WI38 (cell line): ENCODE results near the gene WAC.

Source experiments
- H3K4me3 ChIP-seq: 2 replicates; pipeline ENCODE4 v1.5.1; 2011; ENCODE audit warnings: low read depth, mild to moderate bottlenecking, control low read depth, low read length
- CTCF ChIP-seq: IDR thresholded peaks from 2 replicates; pipeline ENCODE4 v1.5.1; 2012; ENCODE audit warnings: low read depth, mild to moderate bottlenecking, control low read depth, low read length

WAC gene

GRCh38 chr10:28535846-28536245, 2.9 kb downstream of the WAC start:
- no peak for TF ChIP-seq CTCF
- no peak overlapping the region for H3K4me3 ChIP-seq

- no peak overlapping the region for H3K4me3 ChIP-seq
- TF ChIP-seq CTCF = no peak
Observed at GRCh38 chr10:28538595-28538994, 5.7 kb downstream of the WAC start.

GRCh38 chr10:28540145-28540544, 7.2 kb downstream of the WAC start:
- TF ChIP-seq CTCF = no peak
- no peak overlapping the region for H3K4me3 ChIP-seq

- no peak for TF ChIP-seq CTCF
- no peak overlapping the region for H3K4me3 ChIP-seq
Observed at GRCh38 chr10:28541717-28542365, 8.9 kb downstream of the WAC start.

GRCh38 chr10:28542728-28543127, 9.8 kb downstream of the WAC start:
- TF ChIP-seq CTCF = no peak
- H3K4me3 ChIP-seq = no peak overlapping the region

- TF ChIP-seq CTCF = no peak
Observed at GRCh38 chr10:28544058-28544457, 11.1 kb downstream of the WAC start.

GRCh38 chr10:28545967-28546644, 13.2 kb downstream of the WAC start:
- no peak for TF ChIP-seq CTCF
- H3K4me3 ChIP-seq = no peak overlapping the region

More at GRCh38 chr10:28544058-28544457, 11.1 kb downstream of the WAC start:
- no peak overlapping the region for H3K4me3 ChIP-seq
